Panc1 (cell line): ENCODE data around the gene CHCHD6.

Source experiments
- REST ChIP-seq, 2 experiments: IDR thresholded peaks; 2 replicates each; pipeline ENCODE4 v1.6.1; 2011 to 2012; ENCODE audit warnings: low read depth in 2 of 2, control low read depth in 1 of 2, low read length in 1 of 2, mild to moderate bottlenecking in 1 of 2, moderate library complexity in 1 of 2; ENCODE audit not compliant: insufficient read depth in 1 of 2
- TF ChIP-seq, protein P1 (sequence below): fragments of 450-650 bp; IDR thresholded peaks from 2 replicates; pipeline ENCODE4 v1.5.1; 2017; ENCODE audit warnings: mild to moderate bottlenecking

- TF ChIP-seq, protein P1, sequence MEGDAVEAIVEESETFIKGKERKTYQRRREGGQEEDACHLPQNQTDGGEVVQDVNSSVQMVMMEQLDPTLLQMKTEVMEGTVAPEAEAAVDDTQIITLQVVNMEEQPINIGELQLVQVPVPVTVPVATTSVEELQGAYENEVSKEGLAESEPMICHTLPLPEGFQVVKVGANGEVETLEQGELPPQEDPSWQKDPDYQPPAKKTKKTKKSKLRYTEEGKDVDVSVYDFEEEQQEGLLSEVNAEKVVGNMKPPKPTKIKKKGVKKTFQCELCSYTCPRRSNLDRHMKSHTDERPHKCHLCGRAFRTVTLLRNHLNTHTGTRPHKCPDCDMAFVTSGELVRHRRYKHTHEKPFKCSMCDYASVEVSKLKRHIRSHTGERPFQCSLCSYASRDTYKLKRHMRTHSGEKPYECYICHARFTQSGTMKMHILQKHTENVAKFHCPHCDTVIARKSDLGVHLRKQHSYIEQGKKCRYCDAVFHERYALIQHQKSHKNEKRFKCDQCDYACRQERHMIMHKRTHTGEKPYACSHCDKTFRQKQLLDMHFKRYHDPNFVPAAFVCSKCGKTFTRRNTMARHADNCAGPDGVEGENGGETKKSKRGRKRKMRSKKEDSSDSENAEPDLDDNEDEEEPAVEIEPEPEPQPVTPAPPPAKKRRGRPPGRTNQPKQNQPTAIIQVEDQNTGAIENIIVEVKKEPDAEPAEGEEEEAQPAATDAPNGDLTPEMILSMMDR = no peak
- no peak for TF ChIP-seq REST (IDR thresholded peaks at IDR 0.05; ENCODE audit: insufficient read depth in 1 of 2, low read depth in 2 of 2, low read length in 1 of 2)
Observed at GRCh38 chr3:126977821-126978220, 273.8 kb downstream of the CHCHD6 start.
